ENCODE results near the gene BAIAP2. TPM values are rescaled to one million over a fixed set of nuclear protein-coding genes. Genes with fewer than 3 reads are reported as not detected.

The BAIAP2 gene
- total and polyA plus RNA-seq, 10 of the 15 experiments (the other 5 are each of a cell fraction or from before 2014, with no cell fraction given), result 0.15 to 1.2 (median 0.46) TPM; not detected in 2

GRCh38 chr17:81068411-81069134, 33.6 kb downstream of the BAIAP2 start:
- no peaks in the 10 kb centered on the region for H3K4me1 ChIP-seq (ENCODE audit: control insufficient read depth, insufficient read depth, low read length)
- H3K27ac ChIP-seq (ENCODE audit: control insufficient read depth, insufficient read depth), result no peak overlapping the region
- ATAC-seq (no peak), DNase-seq (ENCODE audit: low read depth, low spot score) (no peak), FAIRE-seq (no peak)
- no peaks in the 10 kb centered on the region for H4K20me1 ChIP-seq (ENCODE audit: control insufficient read depth, insufficient read depth)
- no peaks in the 10 kb centered on the region; a peak in 2 of 4 replicates for H3K27me3 ChIP-seq (replicated peaks in 1 of 2; ENCODE audit: control insufficient read depth in 2 of 2, insufficient read depth in 2 of 2, low read length in 1 of 2)
- no peaks in the 10 kb centered on the region for H3K79me2 ChIP-seq (ENCODE audit: control insufficient read depth, insufficient read depth, low read length)
- no peak overlapping the region for H3K4me3 ChIP-seq
- intact Hi-C loops (cut with micrococcal nuclease; ENCODE audit: unreplicated experiment) (no loop called here), in situ Hi-C loops (cut with MboI) (no loop called here)
- CTCF ChIA-PET, result interaction anchor here (1.0 kb wide), 2 partner anchors 19 to 45 kb away, joined by 3 read pairs; no protein-coding TSS in a partner anchor
- no peak for TF ChIP-seq ZZZ3 (IDR thresholded peaks at IDR 0.05; ENCODE audit: control insufficient read depth, insufficient read length, low read depth)
- H3K36me3 ChIP-seq (ENCODE audit: control insufficient read depth in 2 of 2, insufficient read depth in 2 of 2, low read length in 1 of 2), result no peaks in the 10 kb centered on the region
- RAD21 ChIA-PET (ENCODE audit: unreplicated experiment), result no interaction called here
- 37% methylated on average over 26 of the region's 26 CpGs for WGBS (ENCODE audit: insufficient coverage, insufficient replicate concordance, low lambda C conversion rate, missing lambda C conversion rate)
- no TSS peak for BruUV-seq (replicated peaks)
- H3K9me3 ChIP-seq (replicated peaks; ENCODE audit: control insufficient read depth, insufficient read depth, low read length), result no peaks in the 10 kb centered on the region
- no peak overlapping the region for H2AFZ ChIP-seq (ENCODE audit: control insufficient read depth, low read depth, low read length)
- SMC1A ChIA-PET (ENCODE audit: uncharacterized antibody, unreplicated experiment), result no interaction called here
- POLR2A ChIA-PET, result no interaction called here
- no peak overlapping the region for H3K4me2 ChIP-seq (ENCODE audit: control insufficient read depth, insufficient read depth)
- no peak overlapping the region for H3K9ac ChIP-seq (ENCODE audit: control insufficient read depth, insufficient read depth, low read length)

GRCh38 chr17:81069135-81069645, 34.2 kb downstream of the BAIAP2 start:
- no peak for FAIRE-seq
- H3K27ac ChIP-seq (ENCODE audit: control insufficient read depth, insufficient read depth), result no peak overlapping the region
- H3K4me2 ChIP-seq (ENCODE audit: control insufficient read depth, insufficient read depth), result no peak overlapping the region
- H3K79me2 ChIP-seq (ENCODE audit: control insufficient read depth, insufficient read depth, low read length), result no peaks in the 10 kb centered on the region
- in situ Hi-C loops (cut with MboI) (no loop called here), intact Hi-C loops (cut with micrococcal nuclease; ENCODE audit: unreplicated experiment) (no loop called here)
- H3K9me3 ChIP-seq (replicated peaks; ENCODE audit: control insufficient read depth, insufficient read depth, low read length), result no peaks in the 10 kb centered on the region
- POLR2A ChIA-PET, result no interaction called here
- no TSS peak for BruUV-seq (replicated peaks)
- H3K4me3 ChIP-seq, result no peak overlapping the region
- H3K36me3 ChIP-seq (ENCODE audit: control insufficient read depth in 2 of 2, insufficient read depth in 2 of 2, low read length in 1 of 2), result no peaks in the 10 kb centered on the region
- H3K9ac ChIP-seq (ENCODE audit: control insufficient read depth, insufficient read depth, low read length), result no peak overlapping the region
- no peaks in the 10 kb centered on the region for H4K20me1 ChIP-seq (ENCODE audit: control insufficient read depth, insufficient read depth)
- H3K27me3 ChIP-seq (replicated peaks in 1 of 2; ENCODE audit: control insufficient read depth in 2 of 2, insufficient read depth in 2 of 2, low read length in 1 of 2), result peaks cover 0 to under 1% of the 10 kb centered on the region in 2 experiments; a peak in 3 of 4 replicates
- RAD21 ChIA-PET (ENCODE audit: unreplicated experiment), result no interaction called here
- H2AFZ ChIP-seq (ENCODE audit: control insufficient read depth, low read depth, low read length), result no peak overlapping the region
- CTCF ChIA-PET, result interaction anchor here (1.0 kb wide), 2 partner anchors 20 to 45 kb away, joined by 3 read pairs; no protein-coding TSS in a partner anchor
- DNase-seq (ENCODE audit: low read depth, low spot score), result no peak
- WGBS (ENCODE audit: insufficient coverage, insufficient replicate concordance, low lambda C conversion rate, missing lambda C conversion rate), result 52% methylated on average over 19 of the region's 23 CpGs
- SMC1A ChIA-PET (ENCODE audit: uncharacterized antibody, unreplicated experiment), result no interaction called here
- ATAC-seq, result no peak
- no peaks in the 10 kb centered on the region for H3K4me1 ChIP-seq (ENCODE audit: control insufficient read depth, insufficient read depth, low read length)
- TF ChIP-seq EZH2 (IDR thresholded peaks at IDR 0.05; ENCODE audit: borderline replicate concordance, control insufficient read depth, low read depth, low read length) (no peak), SMARCA5 (IDR thresholded peaks at IDR 0.05) (no peak), RCOR1 (conservative IDR thresholded peaks at IDR 0.05; ENCODE audit: low read depth, low read length) (no peak), RB1 (IDR thresholded peaks at IDR 0.05; ENCODE audit: borderline replicate concordance) (no peak), ZBTB11 (CRISPR knock-in tag; IDR thresholded peaks at IDR 0.05) (no peak), POLR2A (IDR thresholded peaks at IDR 0.05; ENCODE audit: low read depth, low read length) (no peak), STAT3 (IDR thresholded peaks at IDR 0.05; ENCODE audit: low read depth, low read length) (no peak), CREB1 (IDR thresholded peaks at IDR 0.05; ENCODE audit: low read depth) (no peak), NR2C2 (IDR thresholded peaks at IDR 0.05; ENCODE audit: borderline replicate concordance, control insufficient read depth, insufficient read length, low read depth) (no peak), GABPA (IDR thresholded peaks at IDR 0.05; ENCODE audit: low read depth) (no peak), NFYA (IDR thresholded peaks at IDR 0.05; ENCODE audit: borderline replicate concordance, low read depth, low read length) (no peak), PAX8 (IDR thresholded peaks at IDR 0.05) (no peak), JUNB (IDR thresholded peaks at IDR 0.05) (no peak)
- TF ChIP-seq, protein P1, sequence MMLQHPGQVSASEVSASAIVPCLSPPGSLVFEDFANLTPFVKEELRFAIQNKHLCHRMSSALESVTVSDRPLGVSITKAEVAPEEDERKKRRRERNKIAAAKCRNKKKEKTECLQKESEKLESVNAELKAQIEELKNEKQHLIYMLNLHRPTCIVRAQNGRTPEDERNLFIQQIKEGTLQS (IDR thresholded peaks at IDR 0.05; ENCODE audit: borderline replicate concordance, extremely low read depth, low read depth, low read length), result no peak
